ENCODE results near the gene TUFT1.

- TF ChIP-seq CTCF (IDR thresholded peaks at IDR 0.05) = no peak
- no peak for TF ChIP-seq POLR2AphosphoS5 (IDR thresholded peaks at IDR 0.05; ENCODE audit: insufficient read depth in 1 of 2, low read depth in 1 of 2)
Measured at GRCh38 chr1:151584780-151585179, 44.7 kb downstream of the TUFT1 start.

All from vagina (tissue), 2 donors.